NK-92 treated with Interleukin-12 subunit alpha and Interleukin-12 subunit beta, amount 100 ng/mL, for 24 hours (cell line): ENCODE results near the gene SERPINB2.
"Not testable (repeated sequence)": the region's sequence is repeated elsewhere in the genome, so short reads cannot be mapped to it uniquely, and the experiment has no call there.

Experiments used
- DNase-seq: peaks from one replicate; lab custom pipeline; 2025; lab: John Stamatoyannopoulos, UW

Gene SERPINB2

GRCh38 chr18:63936932-63937393 is 49.5 kb downstream of the SERPINB2 start:
- no peak for DNase-seq

- DNase-seq: no peak
Observed at GRCh38 chr18:63940008-63940407, 52.5 kb downstream of the SERPINB2 start.

GRCh38 chr18:63940543-63941050 is 53.1 kb downstream of the SERPINB2 start:
- not testable (repeated sequence) for DNase-seq

GRCh38 chr18:63947051-63947790 is 59.7 kb downstream of the SERPINB2 start:
- DNase-seq: no peak

GRCh38 chr18:63949068-63949737 is 61.7 kb downstream of the SERPINB2 start, which contains the start of gene HMSD:
TSS of gene HMSD (plus strand) at chr18:63949301. CDS start at chr18:63953456, 4,155 bp downstream.
- DNase-seq: no peak

GRCh38 chr18:63951302-63951705 is 63.8 kb downstream of the SERPINB2 start:
- no peak for DNase-seq
